Measurements from ENCODE around the gene FRY. TPM values are rescaled to one million over a fixed set of nuclear protein-coding genes. Genes with fewer than 3 reads are reported as not detected.
A peak's percentile ranks its signal among the peaks of the same experiment; 100 is the strongest.

The FRY gene
- total RNA-seq, 4 donors from 2014 or later = 5.8 to 17.4 (median 12.0) TPM

DNA sequence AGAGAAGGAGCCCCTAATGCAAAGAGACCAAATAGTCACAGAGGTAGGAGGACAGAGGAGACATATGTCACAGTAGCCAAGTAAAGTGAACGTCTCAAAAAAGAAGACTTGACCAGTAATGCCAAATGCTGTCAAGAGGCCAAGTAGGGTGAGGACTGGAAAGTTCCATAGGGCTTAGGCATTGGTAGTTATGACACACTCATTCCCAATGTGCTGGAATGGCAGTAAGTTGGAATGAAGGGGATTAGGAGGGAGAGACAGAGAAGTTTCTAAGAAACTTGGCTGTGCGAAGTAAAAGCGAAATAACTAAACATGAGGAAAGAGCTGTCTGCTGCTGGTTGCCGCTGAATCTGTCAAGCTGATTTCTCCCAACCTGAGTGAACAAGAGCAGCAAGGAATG, 14.9 kb upstream of the FRY start:
- TF ChIP-seq POLR2A (IDR thresholded peaks at IDR 0.05) = no peak
- TF ChIP-seq, protein P1, sequence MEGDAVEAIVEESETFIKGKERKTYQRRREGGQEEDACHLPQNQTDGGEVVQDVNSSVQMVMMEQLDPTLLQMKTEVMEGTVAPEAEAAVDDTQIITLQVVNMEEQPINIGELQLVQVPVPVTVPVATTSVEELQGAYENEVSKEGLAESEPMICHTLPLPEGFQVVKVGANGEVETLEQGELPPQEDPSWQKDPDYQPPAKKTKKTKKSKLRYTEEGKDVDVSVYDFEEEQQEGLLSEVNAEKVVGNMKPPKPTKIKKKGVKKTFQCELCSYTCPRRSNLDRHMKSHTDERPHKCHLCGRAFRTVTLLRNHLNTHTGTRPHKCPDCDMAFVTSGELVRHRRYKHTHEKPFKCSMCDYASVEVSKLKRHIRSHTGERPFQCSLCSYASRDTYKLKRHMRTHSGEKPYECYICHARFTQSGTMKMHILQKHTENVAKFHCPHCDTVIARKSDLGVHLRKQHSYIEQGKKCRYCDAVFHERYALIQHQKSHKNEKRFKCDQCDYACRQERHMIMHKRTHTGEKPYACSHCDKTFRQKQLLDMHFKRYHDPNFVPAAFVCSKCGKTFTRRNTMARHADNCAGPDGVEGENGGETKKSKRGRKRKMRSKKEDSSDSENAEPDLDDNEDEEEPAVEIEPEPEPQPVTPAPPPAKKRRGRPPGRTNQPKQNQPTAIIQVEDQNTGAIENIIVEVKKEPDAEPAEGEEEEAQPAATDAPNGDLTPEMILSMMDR (IDR thresholded peaks at IDR 0.05) = no peak
- 73 to 84% methylated on average over 4 of the region's 4 CpGs for WGBS, 2 donors
- Histone ChIP-seq H3K27ac (no peak overlapping the region), H3K27me3 (no peaks in the 10 kb centered on the region), H3K4me1 (no peaks in the 10 kb centered on the region), H3K4me3 (no peak overlapping the region), H3K36me3 (no peaks in the 10 kb centered on the region), H3K9me3 (no peaks in the 10 kb centered on the region)
- intact Hi-C loops (cut with DNase I) = no loop called here
- DNase-seq = no peak

DNA sequence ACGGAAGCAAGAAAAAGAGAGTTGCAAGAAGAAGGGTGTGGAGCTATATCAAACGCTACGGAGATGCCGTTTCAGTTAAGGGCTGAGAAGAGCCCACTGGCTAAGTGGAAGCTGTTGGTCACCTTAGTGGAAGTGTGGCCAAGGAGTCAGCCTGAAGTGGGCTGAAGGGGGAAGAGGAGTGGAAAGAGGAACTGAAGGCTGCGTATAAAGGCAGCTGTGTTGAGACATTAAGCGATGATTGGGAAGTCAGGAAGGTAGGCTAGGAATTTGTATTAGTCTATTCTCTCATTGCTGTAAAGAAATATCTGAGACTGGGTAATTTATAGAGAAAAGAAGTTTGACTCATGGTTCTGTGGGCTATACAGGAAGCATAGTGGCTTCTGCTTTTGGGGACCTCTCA, 14.1 kb upstream of the FRY start:
- H3K4me1 ChIP-seq = no peaks in the 10 kb centered on the region

DNA sequence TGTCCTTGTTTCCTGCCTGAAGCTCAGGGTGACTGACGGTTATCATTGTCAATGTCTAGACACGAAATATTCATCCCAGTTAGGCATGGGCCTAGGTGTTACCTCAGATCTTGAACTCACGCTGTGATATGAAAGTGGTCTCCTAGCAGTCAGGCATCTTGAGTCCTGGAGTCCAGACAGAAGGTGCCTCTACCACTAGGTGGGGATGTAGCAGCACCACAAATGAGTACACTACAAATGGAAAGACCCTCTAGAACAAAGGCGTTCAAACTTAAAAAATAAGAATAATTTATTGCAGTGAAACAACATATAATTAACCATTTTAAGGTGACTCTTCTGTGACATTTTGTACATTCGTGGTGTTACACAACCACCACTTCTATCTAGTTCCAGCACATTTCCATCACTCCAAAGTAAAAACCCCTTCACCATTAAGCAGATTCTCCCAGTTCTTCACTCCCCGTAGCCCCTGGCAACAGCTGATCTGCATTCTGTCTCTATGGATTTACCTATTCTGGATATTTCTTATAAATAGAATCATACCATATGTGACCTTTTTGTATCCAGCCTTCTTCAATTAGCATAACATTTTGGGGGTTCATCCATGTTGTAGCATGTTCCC, 11.9 kb upstream of the FRY start:
- no peaks in the 10 kb centered on the region for H3K9me3 ChIP-seq
- 46 to 63% methylated on average over 6 of the region's 6 CpGs for WGBS, 2 donors
- intact Hi-C loops (cut with DNase I) = no loop called here
- no peak for DNase-seq
- no peak overlapping the region for H3K27ac ChIP-seq
- TF ChIP-seq POLR2A (IDR thresholded peaks at IDR 0.05) = no peak
- TF ChIP-seq, protein P1 (IDR thresholded peaks at IDR 0.05) = peak in 5 of 6 experiments; percentile 28 to 46 (median 34)
- H3K4me3 ChIP-seq = no peak overlapping the region
- H3K4me1 ChIP-seq = no peaks in the 10 kb centered on the region
- H3K36me3 ChIP-seq = no peaks in the 10 kb centered on the region
- H3K27me3 ChIP-seq = no peaks in the 10 kb centered on the region

More for the DNA sequence above, 14.1 kb upstream of the FRY start:
- DNase-seq = no peak
- intact Hi-C loops (cut with DNase I) = no loop called here
- Histone ChIP-seq H3K36me3 (no peaks in the 10 kb centered on the region), H3K27me3 (no peaks in the 10 kb centered on the region), H3K9me3 (no peaks in the 10 kb centered on the region), H3K27ac (no peak overlapping the region), H3K4me3 (no peak overlapping the region)
- WGBS, 2 donors = 90 to 91% methylated on average over 6 of the region's 6 CpGs
- TF ChIP-seq POLR2A (IDR thresholded peaks at IDR 0.05) = no peak

DNA sequence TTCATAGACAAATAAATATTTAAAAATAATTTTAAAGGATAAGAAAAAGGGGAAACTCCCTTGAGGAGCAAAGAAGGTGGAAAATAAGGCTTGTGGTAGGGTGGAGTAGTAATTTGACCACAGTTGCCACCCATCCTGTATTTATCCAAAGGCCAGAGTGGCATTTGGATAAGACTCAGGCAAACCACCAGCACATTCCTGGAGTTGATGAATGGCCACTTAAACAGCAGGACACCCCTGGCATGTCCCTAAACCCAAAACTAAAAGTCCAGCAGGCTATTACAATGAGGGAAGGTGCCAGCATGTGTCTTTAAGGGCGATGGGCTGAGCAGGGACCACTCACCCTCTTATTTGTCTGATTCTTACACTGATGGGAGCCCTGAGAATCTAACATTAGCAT, 9.8 kb upstream of the FRY start:
- H3K4me3 ChIP-seq = no peak overlapping the region
- intact Hi-C loops (cut with DNase I) = no loop called here
- no peaks in the 10 kb centered on the region for H3K27me3 ChIP-seq
- no peaks in the 10 kb centered on the region for H3K4me1 ChIP-seq
- TF ChIP-seq, protein P1 (IDR thresholded peaks at IDR 0.05) = no peak
- no peak for TF ChIP-seq POLR2A (IDR thresholded peaks at IDR 0.05)
- WGBS, 2 donors = 59 to 83% methylated on average over 1 of the region's 1 CpG
- H3K9me3 ChIP-seq = no peaks in the 10 kb centered on the region
- no peak for DNase-seq
- no peak overlapping the region for H3K27ac ChIP-seq
- H3K36me3 ChIP-seq = no peaks in the 10 kb centered on the region

DNA sequence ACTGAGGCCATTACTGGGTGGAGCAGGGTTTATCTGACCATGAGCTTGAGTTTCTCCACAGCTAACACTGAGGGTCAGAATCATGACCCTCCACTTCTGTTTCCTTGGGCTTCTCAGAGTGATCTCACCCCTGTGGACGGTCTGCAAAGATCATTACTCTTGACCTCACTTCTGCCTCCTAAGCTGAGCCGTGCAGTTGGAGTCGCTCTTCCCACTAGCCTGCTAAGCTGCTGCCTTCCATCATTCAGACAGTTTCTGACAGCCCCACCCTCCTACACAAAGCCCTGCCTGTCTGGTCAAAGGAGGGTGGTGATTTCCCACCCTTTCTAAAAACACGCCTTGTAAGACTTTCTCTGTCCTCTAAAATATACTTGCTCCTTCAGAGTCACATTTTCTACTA, 9.3 kb upstream of the FRY start:
- no peaks in the 10 kb centered on the region for H3K4me1 ChIP-seq
- DNase-seq = no peak
- no peak overlapping the region for H3K27ac ChIP-seq
- no peaks in the 10 kb centered on the region for H3K9me3 ChIP-seq
- TF ChIP-seq, protein P1 (IDR thresholded peaks at IDR 0.05) = no peak
- TF ChIP-seq POLR2A (IDR thresholded peaks at IDR 0.05) = no peak
- no peaks in the 10 kb centered on the region for H3K36me3 ChIP-seq
- no peak overlapping the region for H3K4me3 ChIP-seq
- intact Hi-C loops (cut with DNase I) = no loop called here
- 47 to 52% methylated on average over 4 of the region's 4 CpGs for whole genome bisulfite sequencing, 2 donors
- no peaks in the 10 kb centered on the region for H3K27me3 ChIP-seq

DNA sequence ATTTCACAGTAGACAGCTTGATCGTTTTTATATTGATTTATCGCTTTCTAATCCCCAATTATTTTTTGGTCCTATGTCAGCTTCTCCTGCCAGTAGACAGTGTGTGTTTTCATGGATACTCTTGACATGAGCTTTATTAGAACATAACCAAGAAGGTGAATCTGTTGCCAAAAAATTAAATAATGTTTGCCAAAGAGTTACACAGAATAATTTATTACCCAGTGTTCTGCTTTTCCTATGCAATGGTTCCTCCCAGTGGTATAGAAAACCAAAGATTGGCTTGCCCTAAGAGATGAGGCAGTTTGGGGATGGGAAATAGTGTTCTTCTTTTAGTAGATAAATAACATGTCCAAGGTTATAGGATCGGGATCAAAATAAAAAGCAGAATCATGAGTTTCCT, 8.5 kb upstream of the FRY start:
- Histone ChIP-seq H3K4me3 (no peak overlapping the region), H3K27me3 (no peaks in the 10 kb centered on the region), H3K27ac (no peak overlapping the region), H3K36me3 (no peaks in the 10 kb centered on the region), H3K4me1 (no peaks in the 10 kb centered on the region), H3K9me3 (no peaks in the 10 kb centered on the region)
- intact Hi-C loops (cut with DNase I) = no loop called here
- TF ChIP-seq, protein P1 (IDR thresholded peaks at IDR 0.05) = no peak
- TF ChIP-seq POLR2A (IDR thresholded peaks at IDR 0.05) = no peak
- WGBS, 2 donors = 52 to 55% methylated on average over 3 of the region's 3 CpGs
- DNase-seq = no peak
